GM21528 (cell line): ENCODE measurements around the gene DPP10.
"Not testable (repeated sequence)": the region's sequence is repeated elsewhere in the genome, so short reads cannot be mapped to it uniquely, and the experiment has no call there.

Experiments used
- ATAC-seq: cut with Tn5 transposase; IDR thresholded peaks from one replicate; pipeline ENCODE4 v1.9.1; 2021; ENCODE audit warnings: mild to moderate bottlenecking, moderate library complexity; ENCODE audit not compliant: unreplicated experiment, low FRiP score

Gene DPP10

DNA sequence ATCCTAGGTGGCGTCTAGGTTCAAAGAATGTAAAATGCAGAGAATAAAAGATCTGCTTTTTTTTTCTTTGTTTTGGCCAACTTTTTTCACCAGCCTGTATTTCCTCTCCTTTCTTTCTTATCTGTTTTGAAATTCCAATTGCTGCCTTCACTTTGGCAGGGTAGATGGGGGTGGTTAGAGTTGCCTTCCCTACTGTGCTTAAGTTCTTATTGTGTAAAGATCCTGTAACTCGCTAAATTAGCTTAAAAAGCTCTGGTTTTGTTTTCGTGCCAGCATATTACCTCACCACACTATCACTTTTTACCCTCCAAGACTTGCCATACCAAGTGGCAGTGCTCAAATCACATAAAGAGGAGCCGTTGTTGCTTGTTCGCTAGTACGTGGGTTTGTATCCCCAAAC is 921.7 kb downstream of the DPP10 start:
- ATAC-seq: no peak

DNA sequence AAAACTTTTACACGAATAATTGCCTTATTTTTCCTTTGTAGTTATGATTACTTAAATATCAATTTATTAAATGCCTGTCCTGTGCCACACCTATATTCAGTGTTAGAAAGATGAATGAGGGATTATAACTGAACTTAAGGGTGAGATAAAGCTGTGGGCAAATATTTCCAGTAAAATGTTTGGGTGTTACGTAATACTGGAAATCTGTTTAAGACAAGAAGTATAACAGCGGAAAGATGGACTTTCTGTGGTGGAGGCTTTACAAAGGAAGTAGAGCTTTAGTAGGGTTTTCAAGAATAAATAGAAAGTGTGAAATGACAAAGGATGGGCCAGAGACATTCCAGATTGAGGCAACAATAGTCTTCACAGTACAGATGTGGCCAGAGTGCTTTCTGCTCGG is 927.0 kb downstream of the DPP10 start:
- ATAC-seq: no peak

GRCh38 chr2:115374981-115375380 is 932.5 kb downstream of the DPP10 start:
- no peak for ATAC-seq

DNA sequence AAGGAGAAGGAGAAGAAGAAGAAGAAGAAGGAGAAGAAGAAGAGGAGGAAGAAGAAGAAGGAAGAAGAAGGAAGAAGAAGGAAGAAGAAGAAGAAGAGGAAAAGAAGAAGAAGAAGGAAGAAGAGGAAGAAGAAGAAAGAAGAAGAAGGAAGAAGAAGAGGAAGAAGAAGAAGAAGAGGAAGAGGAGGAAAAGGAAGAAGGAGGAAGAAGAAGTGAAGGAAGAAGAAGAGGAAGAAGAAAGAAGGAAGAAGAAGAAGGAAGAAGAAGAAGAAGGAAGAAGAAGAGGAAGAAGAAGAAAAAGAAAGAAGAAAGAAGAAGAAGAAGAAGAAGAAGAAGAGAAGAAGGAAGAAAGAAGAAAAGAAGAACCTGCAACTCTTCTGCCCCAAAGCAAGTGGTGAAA is 942.0 kb downstream of the DPP10 start:
- ATAC-seq: no peak

- no peak for ATAC-seq
Measured at GRCh38 chr2:115386465-115386864, 944.0 kb downstream of the DPP10 start.

DNA sequence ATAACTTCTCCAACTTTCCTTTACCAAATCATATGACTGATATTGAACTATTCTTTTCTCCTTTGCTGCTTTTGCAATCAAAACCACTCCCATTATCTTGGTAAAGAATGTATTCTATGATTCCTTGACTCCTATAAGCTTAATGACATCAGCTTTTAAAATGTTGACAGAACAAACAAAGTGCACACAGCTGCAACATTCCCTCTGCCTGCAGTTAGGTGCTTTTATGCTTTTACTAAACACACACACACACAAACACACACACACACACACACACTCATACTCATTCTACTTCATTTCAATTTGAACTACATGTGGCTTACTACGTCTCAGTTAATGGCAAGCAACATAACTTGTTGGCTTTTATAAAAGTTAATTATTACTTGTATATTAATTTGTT is 946.6 kb downstream of the DPP10 start:
- no peak for ATAC-seq

DNA sequence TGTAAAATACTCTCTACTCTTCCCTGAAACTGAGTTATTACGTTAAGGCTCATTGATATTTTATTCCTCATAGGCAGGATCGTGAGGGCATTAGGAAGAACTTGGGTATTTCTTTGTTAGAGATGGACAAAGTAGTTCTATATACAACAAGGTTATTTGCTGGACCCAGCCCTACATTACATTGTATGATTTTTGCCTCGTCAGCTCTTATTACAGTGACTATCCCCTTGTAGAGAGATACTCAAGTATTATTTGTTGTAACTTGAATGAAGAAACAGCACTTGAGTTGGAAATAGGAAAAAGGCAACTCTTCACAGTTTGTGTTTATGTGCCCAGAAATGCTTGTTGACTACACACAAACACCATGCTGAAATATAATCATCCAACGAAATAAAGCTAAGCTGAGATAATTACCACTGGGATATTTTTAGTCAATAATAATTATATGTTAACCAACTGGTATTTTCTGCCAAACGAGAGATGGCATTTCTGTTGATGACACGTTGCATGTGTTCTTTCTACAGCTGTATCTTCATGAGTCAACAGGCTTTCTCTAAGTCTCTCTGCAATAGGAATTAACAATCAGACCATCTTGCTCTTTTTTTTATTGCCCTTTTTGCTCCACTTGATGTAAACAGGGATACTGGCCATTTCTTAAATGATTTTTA is 947.6 kb downstream of the DPP10 start:
- no peak for ATAC-seq

- no peak for ATAC-seq
Measured at GRCh38 chr2:115396579-115396978, 954.1 kb downstream of the DPP10 start.

DNA sequence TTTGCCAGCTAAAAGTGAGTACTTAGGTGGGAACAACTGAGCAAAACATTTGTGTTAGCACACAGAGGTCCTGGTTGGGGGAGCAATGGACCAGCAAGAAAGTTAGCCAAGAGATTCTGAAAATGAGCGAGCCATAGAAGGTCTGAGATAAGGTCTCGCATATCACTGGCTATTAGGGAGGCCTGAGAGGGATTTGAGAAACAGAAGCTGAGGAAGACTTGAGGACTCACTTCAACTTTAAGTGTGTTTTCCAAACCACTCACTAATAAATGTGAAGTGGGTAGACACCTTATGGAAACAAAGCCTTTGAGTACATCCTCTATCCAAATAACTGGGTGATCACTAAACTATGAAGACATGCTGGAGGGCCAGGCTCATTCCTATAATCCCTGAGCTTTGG is 958.5 kb downstream of the DPP10 start:
- no peak for ATAC-seq

DNA sequence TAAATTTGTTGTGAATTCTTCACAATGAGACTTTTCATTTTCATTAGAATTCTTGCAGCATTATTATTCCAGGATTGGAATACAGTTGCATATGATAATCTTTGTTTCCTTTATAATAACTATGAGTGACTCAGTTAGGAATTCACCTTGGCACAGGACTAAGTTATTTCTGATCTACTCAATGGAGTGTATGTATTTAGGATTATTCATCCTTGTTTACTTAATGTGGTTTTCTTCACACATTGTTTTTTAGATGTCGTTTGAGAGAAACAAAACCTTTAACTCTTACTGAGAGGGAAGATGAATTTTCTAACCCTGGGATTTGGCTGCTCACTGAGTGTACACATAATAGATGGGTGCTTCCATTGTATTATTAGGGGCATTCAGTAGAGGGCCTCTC is 970.1 kb downstream of the DPP10 start:
- ATAC-seq: no peak

DNA sequence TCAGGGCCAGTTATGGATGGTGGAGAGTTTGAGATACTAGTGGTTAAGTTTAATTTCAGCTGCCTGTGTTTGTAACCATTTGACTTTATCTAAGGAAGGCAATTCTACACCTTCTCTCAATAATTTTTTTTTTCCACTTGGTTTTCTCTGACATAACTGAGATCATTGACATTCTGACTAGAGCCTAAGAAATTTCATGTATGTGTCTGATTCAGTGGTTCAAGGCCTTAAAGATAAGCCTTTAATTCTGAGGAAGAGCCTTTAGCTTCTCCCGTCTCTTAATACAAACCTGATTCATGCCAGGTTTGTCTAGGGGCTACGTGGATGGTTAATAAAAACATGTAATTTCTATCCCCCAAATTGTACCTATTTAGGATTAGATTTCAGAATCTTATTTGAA is 971.4 kb downstream of the DPP10 start:
- ATAC-seq: no peak

DNA sequence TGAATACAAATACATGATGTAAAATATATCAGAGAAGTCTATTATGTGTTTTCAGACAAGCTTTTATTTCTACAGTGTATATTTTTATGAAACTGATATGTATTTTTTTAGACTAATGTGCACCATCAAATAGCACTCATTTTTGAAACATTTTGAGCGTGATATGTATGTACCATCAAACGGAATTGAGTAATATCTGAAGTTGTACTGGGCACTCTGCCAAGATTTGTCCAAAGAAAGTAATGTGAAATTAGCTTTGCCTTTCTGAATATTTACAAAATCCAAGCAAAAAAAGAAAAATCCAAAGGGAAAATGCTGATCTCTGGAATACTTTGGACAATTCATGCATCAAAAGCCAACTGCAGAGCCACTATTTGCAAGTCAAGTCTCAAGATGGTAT is 972.0 kb downstream of the DPP10 start:
- ATAC-seq: no peak

DNA sequence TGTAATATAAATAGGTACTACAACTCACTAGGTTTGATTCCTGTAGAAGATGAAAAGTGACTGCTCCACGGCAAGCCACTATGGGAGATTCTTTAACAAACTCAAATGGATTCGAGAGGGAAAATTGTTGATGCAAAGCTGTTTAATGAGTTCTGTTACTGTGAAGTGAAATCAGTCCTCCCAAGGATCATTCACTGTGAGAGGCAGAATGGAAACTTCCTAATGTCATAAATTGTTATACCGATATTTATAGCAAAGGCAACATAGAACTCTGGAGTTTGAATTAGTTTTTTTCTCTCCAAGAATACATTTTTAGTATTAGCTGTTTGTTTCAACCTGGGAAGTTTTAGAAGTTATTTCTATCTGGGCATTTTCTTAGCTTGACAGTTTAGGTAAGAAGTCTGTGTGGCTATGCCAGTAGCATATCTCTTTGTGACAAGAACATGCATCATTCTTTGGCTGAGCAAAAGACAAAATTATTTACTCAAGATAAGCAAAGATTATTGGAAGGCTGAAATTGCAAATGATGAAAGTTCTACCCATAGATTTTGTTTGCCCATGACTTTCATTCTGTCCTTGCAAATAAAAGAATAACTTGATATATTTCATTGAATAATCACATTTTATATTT is 979.7 kb downstream of the DPP10 start:
- no peak for ATAC-seq

GRCh38 chr2:115427436-115427835 is 985.0 kb downstream of the DPP10 start:
- ATAC-seq: no peak

DNA sequence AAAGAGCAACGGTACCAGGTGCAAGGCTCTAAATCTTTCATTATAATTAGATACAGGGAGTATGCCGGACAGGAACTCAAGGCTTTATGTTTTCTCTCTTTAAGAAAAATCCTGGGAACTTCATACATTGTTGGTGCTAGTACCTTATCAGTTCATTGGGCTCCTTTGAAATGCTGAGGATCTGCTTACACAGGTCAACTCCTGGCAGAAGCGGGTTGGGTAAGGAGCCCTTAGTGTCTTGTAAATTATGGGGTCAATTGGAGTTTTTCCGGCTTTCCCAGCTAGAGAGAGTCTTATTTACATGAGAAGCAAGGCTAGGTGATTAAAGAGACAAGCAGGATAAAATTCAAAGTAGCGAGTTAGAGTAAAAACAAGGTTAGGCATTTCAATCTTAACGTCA is 998.3 kb downstream of the DPP10 start:
- not testable (repeated sequence) for ATAC-seq

DNA sequence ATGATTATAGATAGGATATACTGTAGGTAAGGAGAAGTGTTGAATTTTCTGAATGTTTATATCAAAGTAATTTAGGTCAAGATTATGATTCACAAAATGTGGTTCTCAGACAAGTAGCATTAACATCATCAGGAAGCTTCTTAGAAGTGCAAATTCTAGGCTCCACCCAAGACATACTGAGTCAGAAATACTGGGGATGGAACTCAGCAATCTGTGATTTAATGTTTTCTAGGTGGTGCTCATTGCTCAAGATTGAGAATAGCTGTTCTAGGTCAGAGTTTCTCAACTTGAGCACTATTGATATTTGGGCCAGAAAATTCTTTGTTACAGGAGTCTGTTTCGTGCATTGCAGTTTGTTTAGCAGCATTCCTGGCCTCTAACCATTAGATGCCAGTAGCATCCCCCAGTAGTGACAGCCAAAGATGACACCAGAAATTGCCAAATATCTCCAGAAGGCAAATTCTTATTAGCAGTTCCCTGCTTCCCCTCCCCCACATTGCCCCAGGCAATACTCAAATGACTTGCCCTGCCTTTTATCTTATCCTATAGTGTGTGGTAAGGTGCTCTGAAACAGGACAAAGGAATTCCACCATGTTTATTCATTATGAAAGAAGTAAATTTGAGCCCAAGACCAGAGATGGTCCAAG is 1001.2 kb downstream of the DPP10 start:
- ATAC-seq: no peak

- ATAC-seq: no peak
Measured at GRCh38 chr2:115460008-115460407, 1017.6 kb downstream of the DPP10 start.

DNA sequence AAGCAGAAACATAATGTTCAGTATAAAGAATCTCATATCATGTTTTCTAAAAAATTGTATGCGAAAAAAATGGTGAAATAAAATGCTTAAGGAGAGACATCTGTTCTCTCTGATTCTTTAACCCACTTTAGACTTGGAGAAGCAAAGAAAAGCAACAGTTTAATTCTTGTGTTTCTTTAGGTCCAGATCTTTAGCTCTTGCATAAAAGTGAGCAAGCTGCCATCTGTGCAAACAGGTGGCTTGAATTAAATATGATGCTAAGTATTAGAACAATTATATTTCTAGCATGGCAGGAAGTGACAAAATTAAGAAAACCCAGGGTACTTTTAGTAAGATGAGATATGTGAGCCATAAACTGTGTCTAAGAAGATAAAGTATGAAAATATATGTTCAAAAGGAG is 1038.3 kb downstream of the DPP10 start:
- no peak for ATAC-seq

DNA sequence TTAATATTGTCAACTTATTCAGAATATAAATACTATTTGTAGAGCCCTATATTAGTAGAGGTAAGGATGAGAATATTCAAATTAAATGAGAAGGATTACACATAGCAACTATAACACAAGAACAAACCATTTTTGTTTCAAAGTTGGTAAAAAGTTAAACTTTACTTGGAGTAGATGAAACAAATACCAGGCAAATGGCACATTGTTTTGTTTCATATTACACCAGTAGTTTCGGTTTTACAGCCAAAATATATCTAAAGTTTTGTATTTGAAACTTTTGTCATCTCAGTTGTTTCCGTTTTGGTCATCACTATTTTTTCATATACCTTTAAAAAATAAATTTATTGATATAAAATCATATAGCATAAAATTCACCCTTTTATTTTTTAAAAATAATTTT is 1039.4 kb downstream of the DPP10 start:
- no peak for ATAC-seq

DNA sequence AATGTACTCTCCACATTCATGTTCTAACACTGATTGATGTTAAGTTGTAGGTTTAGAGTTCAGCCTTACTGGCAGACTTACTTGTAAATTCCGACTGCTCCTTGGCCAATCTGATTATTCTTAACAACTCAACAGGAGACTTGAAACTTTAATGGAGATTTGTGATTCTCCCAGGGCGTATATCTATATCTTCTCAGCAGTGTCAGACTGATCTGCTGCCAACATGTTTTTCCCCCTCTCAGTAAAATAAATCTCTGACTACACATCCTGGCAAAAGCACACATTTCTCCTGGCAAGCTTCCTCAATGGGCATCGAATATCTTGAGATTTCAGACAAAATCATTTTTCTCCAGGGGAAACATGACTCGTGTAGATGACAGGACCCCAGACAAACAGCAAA is 1041.2 kb downstream of the DPP10 start:
- ATAC-seq: no peak

DNA sequence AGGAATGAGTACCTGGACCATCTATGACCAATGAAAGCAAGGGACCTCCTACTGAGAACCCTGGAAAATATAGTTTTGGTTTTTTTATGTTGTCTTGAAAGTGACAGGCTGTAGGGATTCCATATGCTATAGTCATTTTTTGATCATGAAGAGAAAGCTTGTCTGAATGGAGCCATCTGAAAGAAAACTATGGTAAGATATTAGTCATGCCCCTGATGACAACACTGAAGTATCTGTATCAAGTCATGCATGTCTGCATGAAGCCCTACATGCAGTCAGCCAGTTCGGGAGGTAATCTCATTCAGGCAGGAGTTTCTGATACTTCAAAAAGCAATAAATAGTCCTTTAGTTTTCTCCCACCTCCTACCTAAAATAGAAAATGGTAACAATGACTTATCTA is 1042.0 kb downstream of the DPP10 start:
- no peak for ATAC-seq

GRCh38 chr2:115484983-115485382 is 1042.5 kb downstream of the DPP10 start:
- ATAC-seq: no peak
